H1 (cell line): ENCODE results near the gene CFAP107. TPM values are rescaled to one million over a fixed set of nuclear protein-coding genes. Genes with fewer than 3 reads are reported as not detected.

Experiments
- BACH1 ChIP-seq: IDR thresholded peaks from 2 replicates; pipeline ENCODE4 v1.6.1; 2012; ENCODE audit warnings: low read length, improper control_type of control experiment
- CREB1 ChIP-seq: IDR thresholded peaks from 2 replicates; pipeline ENCODE4 v1.6.1; 2012; ENCODE audit warnings: inconsistent platforms
- NANOG ChIP-seq: IDR thresholded peaks from 2 replicates; pipeline ENCODE4 v1.6.1; 2011; ENCODE audit warnings: low read length, low read depth, mild to moderate bottlenecking, inconsistent platforms; ENCODE audit not compliant: insufficient read depth, poor library complexity, severe bottlenecking
- TAF1 ChIP-seq: IDR thresholded peaks from 2 replicates; pipeline ENCODE4 v1.6.1; 2011; ENCODE audit warnings: mild to moderate bottlenecking, low read depth, low read length
- polyA plus RNA-seq, 7 experiments: library from polyadenylated mRNA; depleted of rRNA in 3 of 7; stranded (reverse) in 5 of 7; unstranded in 2 of 7; fragments of >200 nt in 5 of 7; fragments of 200-250 nt in 2 of 7; gene quantifications; 1 replicate in 5 of 7; 2 replicates in 1 of 7; 4 replicates in 1 of 7; pipeline versions ENCODE4 v1.2.1 to v1.2.3, GENCODE V29; 2011 to 2013; ENCODE audit warnings: missing spikeins in 2 of 7, mixed read lengths in 2 of 7
- total RNA-seq: library from RNA; stranded (reverse); fragmentation: NEBNext Ultra II Directional; extraction: Animal tissue kit (Norgen Biotek cat#: 25700); gene quantifications from 2 replicates; pipeline ENCODE4 v1.2.1, GENCODE V29; 2021
- TF ChIP-seq, protein P1 (sequence below): fragments of 300-600 bp; sonication (generic); IDR thresholded peaks from 2 replicates; pipeline ENCODE4 v1.7.1; 2012; ENCODE audit warnings: low read length, moderate library complexity, mild to moderate bottlenecking, inconsistent platforms; ENCODE audit not compliant: insufficient replicate concordance
- TF ChIP-seq, protein P2 (sequence below), 3 experiments: IDR thresholded peaks; 1 replicate in 2 of 3; 2 replicates in 1 of 3; pipeline versions ENCODE4 v1.5.1 to v1.6.1; 2011; ENCODE audit warnings: low read length in 3 of 3, mild to moderate bottlenecking in 3 of 3, inconsistent platforms in 2 of 3, low read depth in 1 of 3, moderate library complexity in 1 of 3; ENCODE audit not compliant: insufficient read depth in 1 of 3; ENCODE audit errors: control extremely low read depth in 1 of 3
- TF ChIP-seq, protein P3 (sequence below): IDR thresholded peaks from 2 replicates; pipeline ENCODE4 v1.6.1; 2011; ENCODE audit warnings: low read depth, mild to moderate bottlenecking, low read length; ENCODE audit not compliant: insufficient read depth

Gene CFAP107
- total and polyA plus RNA-seq, 2 of the 8 experiments (the other 6 are each of a cell fraction or from before 2014, with no cell fraction given), result 0.23 TPM; not detected in 1

DNA sequence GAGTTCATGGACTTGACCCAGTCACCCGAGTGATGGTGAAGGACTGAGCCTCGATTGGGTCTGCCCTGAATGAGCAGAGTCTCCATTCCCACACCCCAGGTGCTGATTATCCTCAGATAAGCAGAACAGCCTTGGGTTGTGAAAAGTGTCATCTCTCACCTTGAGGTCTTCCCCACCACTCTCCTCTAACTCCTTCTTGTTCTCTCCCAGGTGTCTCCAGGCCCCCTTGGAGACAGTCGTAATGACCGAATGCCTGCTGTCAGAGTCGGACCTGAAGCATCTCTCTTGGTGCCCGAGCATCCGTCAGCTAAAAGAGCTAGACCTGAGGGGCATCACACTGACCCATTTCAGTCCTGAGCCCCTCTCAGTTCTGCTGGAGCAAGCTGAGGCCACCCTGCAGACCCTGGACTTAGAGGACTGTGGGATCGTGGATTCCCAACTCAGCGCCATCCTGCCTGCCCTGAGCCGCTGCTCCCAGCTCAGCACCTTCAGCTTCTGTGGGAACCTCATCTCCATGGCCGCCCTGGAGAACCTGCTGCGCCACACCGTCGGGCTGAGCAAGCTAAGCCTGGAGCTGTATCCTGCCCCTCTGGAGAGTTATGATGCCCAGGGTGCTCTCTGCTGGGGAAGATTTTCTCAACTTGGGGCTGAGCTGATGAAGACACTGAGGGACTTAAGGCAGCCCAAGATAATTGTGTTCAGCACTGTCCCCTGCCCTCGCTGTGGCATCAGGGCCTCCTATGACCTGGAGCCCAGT is 31.0 kb downstream of the CFAP107 start (continued):
- TF ChIP-seq, protein P1, sequence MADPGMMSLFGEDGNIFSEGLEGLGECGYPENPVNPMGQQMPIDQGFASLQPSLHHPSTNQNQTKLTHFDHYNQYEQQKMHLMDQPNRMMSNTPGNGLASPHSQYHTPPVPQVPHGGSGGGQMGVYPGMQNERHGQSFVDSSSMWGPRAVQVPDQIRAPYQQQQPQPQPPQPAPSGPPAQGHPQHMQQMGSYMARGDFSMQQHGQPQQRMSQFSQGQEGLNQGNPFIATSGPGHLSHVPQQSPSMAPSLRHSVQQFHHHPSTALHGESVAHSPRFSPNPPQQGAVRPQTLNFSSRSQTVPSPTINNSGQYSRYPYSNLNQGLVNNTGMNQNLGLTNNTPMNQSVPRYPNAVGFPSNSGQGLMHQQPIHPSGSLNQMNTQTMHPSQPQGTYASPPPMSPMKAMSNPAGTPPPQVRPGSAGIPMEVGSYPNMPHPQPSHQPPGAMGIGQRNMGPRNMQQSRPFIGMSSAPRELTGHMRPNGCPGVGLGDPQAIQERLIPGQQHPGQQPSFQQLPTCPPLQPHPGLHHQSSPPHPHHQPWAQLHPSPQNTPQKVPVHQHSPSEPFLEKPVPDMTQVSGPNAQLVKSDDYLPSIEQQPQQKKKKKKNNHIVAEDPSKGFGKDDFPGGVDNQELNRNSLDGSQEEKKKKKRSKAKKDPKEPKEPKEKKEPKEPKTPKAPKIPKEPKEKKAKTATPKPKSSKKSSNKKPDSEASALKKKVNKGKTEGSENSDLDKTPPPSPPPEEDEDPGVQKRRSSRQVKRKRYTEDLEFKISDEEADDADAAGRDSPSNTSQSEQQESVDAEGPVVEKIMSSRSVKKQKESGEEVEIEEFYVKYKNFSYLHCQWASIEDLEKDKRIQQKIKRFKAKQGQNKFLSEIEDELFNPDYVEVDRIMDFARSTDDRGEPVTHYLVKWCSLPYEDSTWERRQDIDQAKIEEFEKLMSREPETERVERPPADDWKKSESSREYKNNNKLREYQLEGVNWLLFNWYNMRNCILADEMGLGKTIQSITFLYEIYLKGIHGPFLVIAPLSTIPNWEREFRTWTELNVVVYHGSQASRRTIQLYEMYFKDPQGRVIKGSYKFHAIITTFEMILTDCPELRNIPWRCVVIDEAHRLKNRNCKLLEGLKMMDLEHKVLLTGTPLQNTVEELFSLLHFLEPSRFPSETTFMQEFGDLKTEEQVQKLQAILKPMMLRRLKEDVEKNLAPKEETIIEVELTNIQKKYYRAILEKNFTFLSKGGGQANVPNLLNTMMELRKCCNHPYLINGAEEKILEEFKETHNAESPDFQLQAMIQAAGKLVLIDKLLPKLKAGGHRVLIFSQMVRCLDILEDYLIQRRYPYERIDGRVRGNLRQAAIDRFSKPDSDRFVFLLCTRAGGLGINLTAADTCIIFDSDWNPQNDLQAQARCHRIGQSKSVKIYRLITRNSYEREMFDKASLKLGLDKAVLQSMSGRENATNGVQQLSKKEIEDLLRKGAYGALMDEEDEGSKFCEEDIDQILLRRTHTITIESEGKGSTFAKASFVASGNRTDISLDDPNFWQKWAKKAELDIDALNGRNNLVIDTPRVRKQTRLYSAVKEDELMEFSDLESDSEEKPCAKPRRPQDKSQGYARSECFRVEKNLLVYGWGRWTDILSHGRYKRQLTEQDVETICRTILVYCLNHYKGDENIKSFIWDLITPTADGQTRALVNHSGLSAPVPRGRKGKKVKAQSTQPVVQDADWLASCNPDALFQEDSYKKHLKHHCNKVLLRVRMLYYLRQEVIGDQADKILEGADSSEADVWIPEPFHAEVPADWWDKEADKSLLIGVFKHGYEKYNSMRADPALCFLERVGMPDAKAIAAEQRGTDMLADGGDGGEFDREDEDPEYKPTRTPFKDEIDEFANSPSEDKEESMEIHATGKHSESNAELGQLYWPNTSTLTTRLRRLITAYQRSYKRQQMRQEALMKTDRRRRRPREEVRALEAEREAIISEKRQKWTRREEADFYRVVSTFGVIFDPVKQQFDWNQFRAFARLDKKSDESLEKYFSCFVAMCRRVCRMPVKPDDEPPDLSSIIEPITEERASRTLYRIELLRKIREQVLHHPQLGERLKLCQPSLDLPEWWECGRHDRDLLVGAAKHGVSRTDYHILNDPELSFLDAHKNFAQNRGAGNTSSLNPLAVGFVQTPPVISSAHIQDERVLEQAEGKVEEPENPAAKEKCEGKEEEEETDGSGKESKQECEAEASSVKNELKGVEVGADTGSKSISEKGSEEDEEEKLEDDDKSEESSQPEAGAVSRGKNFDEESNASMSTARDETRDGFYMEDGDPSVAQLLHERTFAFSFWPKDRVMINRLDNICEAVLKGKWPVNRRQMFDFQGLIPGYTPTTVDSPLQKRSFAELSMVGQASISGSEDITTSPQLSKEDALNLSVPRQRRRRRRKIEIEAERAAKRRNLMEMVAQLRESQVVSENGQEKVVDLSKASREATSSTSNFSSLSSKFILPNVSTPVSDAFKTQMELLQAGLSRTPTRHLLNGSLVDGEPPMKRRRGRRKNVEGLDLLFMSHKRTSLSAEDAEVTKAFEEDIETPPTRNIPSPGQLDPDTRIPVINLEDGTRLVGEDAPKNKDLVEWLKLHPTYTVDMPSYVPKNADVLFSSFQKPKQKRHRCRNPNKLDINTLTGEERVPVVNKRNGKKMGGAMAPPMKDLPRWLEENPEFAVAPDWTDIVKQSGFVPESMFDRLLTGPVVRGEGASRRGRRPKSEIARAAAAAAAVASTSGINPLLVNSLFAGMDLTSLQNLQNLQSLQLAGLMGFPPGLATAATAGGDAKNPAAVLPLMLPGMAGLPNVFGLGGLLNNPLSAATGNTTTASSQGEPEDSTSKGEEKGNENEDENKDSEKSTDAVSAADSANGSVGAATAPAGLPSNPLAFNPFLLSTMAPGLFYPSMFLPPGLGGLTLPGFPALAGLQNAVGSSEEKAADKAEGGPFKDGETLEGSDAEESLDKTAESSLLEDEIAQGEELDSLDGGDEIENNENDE, result no peak
- no peak for TF ChIP-seq BACH1
- TF ChIP-seq CREB1, result no peak
- TF ChIP-seq, protein P2, sequence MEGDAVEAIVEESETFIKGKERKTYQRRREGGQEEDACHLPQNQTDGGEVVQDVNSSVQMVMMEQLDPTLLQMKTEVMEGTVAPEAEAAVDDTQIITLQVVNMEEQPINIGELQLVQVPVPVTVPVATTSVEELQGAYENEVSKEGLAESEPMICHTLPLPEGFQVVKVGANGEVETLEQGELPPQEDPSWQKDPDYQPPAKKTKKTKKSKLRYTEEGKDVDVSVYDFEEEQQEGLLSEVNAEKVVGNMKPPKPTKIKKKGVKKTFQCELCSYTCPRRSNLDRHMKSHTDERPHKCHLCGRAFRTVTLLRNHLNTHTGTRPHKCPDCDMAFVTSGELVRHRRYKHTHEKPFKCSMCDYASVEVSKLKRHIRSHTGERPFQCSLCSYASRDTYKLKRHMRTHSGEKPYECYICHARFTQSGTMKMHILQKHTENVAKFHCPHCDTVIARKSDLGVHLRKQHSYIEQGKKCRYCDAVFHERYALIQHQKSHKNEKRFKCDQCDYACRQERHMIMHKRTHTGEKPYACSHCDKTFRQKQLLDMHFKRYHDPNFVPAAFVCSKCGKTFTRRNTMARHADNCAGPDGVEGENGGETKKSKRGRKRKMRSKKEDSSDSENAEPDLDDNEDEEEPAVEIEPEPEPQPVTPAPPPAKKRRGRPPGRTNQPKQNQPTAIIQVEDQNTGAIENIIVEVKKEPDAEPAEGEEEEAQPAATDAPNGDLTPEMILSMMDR (IDR thresholded peaks at IDR 0.05; ENCODE audit: control extremely low read depth in 1 of 3, insufficient read depth in 1 of 3, low read depth in 1 of 3, low read length in 3 of 3), result no peak
- TF ChIP-seq TAF1, result no peak
- TF ChIP-seq NANOG, result no peak
- TF ChIP-seq, protein P3, sequence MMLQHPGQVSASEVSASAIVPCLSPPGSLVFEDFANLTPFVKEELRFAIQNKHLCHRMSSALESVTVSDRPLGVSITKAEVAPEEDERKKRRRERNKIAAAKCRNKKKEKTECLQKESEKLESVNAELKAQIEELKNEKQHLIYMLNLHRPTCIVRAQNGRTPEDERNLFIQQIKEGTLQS, result no peak
